GM13977 (cell line): ENCODE data around the gene AP5Z1.

Source experiments
- DNase-seq: peaks from one replicate; pipeline ENCODE4 v3.0.0; 2012; ENCODE audit warnings: low spot score
- in situ Hi-C: fragments of 300-500 bp; cut with MboI; formaldehyde crosslinking; loops from one replicate; pipeline ENCODE4 v1.12.0; 2022; ENCODE audit warnings: low sequenced_read_pairs, low pct_unique_long_range_greater_than_20kb, mixed read lengths, inconsistent platforms; ENCODE audit not compliant: unreplicated experiment
- TF ChIP-seq, protein P1 (sequence below): IDR thresholded peaks from 2 replicates; pipeline ENCODE4 v1.5.1; 2012; ENCODE audit warnings: mild to moderate bottlenecking, control low read depth; ENCODE audit not compliant: insufficient read depth; ENCODE audit errors: extremely low read depth, missing control alignments

The AP5Z1 gene

DNA sequence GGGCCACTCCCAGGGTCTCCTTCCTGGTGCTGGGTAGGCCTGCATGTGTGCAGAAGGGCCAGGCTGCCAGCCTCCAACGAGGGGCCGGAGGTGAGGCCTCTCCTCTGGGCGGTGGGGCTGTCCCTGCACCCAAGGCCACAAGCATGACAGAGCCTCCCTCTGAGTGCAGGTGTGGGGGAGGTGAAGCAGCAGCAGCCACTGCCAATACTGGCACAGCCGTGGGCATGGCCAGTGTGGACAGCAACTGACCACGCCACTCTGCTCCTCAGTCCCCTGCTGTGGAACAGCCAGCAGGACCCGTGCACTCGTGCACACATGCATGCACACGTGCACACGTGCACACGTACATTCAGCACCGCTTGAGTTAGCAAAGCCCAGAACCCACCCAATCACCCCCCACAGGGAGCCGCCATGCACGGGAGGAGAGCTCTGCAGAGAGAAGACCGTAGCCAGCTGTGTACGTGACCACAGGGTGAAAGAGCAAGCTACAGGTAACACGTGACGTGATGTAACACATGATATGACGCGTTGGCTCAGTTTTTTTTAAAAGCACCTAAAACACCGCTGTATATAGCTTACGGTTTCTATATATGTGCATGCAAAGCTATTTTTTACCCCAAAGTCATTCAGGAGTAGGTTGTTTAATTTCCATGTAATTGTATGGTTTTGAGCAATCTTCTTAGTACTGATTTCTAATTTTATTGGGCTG is 63.4 kb downstream of the AP5Z1 start:
- DNase-seq: no peak
- TF ChIP-seq, protein P1, sequence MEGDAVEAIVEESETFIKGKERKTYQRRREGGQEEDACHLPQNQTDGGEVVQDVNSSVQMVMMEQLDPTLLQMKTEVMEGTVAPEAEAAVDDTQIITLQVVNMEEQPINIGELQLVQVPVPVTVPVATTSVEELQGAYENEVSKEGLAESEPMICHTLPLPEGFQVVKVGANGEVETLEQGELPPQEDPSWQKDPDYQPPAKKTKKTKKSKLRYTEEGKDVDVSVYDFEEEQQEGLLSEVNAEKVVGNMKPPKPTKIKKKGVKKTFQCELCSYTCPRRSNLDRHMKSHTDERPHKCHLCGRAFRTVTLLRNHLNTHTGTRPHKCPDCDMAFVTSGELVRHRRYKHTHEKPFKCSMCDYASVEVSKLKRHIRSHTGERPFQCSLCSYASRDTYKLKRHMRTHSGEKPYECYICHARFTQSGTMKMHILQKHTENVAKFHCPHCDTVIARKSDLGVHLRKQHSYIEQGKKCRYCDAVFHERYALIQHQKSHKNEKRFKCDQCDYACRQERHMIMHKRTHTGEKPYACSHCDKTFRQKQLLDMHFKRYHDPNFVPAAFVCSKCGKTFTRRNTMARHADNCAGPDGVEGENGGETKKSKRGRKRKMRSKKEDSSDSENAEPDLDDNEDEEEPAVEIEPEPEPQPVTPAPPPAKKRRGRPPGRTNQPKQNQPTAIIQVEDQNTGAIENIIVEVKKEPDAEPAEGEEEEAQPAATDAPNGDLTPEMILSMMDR: no peak
- in situ Hi-C loops: loop anchor here (25.0 kb wide), 1 partner anchor 249 kb away; no protein-coding TSS in a partner anchor

- in situ Hi-C loops: loop anchor here (25.0 kb wide), 1 partner anchor 247 kb away; no protein-coding TSS in a partner anchor
- no peak for DNase-seq
- TF ChIP-seq, protein P1: no peak
These were observed 64.7 kb downstream of the AP5Z1 start for GRCh38 chr7:4840079-4840501.
